Astrocyte of the spinal cord (primary cell): ENCODE data around the gene MTCL1.

Experiments
- DNase-seq: peaks from one replicate; pipeline ENCODE4 v3.0.0; 2011; ENCODE audit warnings: low read depth, low spot score
- H3K4me3 ChIP-seq: 2 replicates; pipeline ENCODE4 v1.5.1; 2011; ENCODE audit warnings: low read depth, mild to moderate bottlenecking, low read length, moderate library complexity
- in situ Hi-C: cut with HindIII; loops from 2 replicates; pipeline ENCODE4 v1.10.0; 2017; ENCODE audit warnings: low sequenced_read_pairs
- TF ChIP-seq, protein P1 (sequence below): IDR thresholded peaks from 2 replicates; pipeline ENCODE4 v1.5.1; 2012; ENCODE audit warnings: low read depth, mild to moderate bottlenecking, low read length, inconsistent platforms

The MTCL1 gene

DNA sequence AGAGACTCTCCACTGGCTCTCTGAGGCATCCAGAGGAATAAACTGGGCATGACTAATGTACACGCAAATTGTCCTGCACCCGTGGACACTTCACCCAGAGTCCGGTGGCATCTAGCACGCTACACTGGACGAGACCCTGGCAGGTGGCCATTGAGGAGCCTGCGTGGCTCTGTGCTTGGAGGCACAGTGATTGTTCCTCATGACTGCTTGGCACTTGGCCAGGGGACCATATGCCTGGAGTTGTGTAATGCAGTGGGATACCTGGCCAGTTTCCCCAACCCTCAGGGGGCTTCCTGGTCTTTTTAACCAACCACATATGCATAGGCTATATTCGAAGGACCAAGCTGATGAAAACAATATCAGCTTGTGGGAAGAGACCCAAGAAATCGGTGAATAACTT is 66.6 kb downstream of the MTCL1 start:
- in situ Hi-C loops: no loop called here
- TF ChIP-seq, protein P1, sequence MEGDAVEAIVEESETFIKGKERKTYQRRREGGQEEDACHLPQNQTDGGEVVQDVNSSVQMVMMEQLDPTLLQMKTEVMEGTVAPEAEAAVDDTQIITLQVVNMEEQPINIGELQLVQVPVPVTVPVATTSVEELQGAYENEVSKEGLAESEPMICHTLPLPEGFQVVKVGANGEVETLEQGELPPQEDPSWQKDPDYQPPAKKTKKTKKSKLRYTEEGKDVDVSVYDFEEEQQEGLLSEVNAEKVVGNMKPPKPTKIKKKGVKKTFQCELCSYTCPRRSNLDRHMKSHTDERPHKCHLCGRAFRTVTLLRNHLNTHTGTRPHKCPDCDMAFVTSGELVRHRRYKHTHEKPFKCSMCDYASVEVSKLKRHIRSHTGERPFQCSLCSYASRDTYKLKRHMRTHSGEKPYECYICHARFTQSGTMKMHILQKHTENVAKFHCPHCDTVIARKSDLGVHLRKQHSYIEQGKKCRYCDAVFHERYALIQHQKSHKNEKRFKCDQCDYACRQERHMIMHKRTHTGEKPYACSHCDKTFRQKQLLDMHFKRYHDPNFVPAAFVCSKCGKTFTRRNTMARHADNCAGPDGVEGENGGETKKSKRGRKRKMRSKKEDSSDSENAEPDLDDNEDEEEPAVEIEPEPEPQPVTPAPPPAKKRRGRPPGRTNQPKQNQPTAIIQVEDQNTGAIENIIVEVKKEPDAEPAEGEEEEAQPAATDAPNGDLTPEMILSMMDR: no peak
- no peak overlapping the region for H3K4me3 ChIP-seq
- DNase-seq: no peak

- DNase-seq: no peak
- H3K4me3 ChIP-seq: no peak overlapping the region
- TF ChIP-seq, protein P1: no peak
- in situ Hi-C loops: no loop called here
Measured at GRCh38 chr18:8773980-8774379, 68.6 kb downstream of the MTCL1 start.

DNA sequence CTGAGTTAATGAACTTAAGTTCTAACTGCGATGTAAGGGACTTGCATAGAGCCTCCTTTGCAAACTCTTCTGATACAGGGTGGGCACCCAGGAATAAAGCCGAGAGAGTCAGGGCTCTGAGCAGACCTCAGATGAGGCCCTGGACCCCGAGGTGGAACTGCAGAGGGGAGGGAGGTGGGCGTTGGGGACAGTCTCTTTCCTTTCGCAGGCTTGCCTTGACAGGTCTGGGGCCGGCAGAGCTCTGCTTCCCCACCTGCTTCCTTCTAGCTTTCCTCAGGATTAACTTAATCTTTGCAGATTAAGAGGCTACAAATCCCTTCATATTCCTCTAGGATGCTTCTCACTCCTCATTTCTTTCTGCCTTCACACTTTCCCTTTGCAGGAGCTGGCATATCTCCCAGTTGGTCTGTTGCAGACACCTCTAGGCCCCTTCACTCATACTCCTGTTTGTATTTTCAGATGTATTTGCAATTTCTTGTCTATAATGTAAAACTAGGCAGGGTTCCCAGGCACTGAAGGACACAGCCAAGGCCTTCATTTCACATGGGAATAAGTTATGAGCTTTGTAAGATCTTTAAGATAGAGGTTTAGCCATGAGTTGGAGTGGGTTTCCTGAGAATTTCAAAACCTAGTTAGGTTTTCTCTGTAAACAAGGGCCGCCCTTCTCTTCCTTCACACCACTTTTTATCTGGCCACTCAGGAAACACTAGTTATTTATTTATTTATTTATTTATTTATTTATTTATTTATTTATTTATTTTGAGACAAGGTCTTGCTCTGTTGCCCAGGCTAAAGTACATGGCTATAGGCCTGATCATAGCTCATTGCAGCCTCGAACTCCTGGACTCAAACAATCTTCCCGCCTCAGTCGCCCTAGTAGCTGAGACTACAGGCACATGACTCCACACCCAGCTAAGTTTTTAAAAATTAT is 70.9 kb downstream of the MTCL1 start:
- H3K4me3 ChIP-seq: no peak overlapping the region
- in situ Hi-C loops: no loop called here
- TF ChIP-seq, protein P1: no peak
- no peak for DNase-seq

DNA sequence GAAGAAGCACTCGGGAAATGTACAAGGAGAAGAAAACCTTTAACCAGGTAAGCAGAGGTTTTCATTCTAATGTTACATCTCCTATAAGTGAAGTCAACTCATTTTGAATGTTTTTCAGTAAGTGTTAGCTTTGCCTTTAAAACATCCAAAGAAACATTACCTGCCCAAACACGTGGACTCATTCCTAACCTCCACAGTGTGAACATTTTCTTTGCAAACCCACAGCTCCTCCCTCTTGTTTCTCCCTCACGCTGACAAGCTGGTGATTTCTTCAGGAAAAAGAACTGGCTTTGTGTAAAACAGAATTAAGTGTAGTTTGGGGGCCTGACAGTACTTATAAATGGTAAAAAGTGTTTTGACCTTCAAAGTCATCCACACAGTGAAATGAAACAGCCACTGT is 72.5 kb downstream of the MTCL1 start:
- in situ Hi-C loops: no loop called here
- H3K4me3 ChIP-seq: no peak overlapping the region
- DNase-seq: no peak
- TF ChIP-seq, protein P1: no peak

GRCh38 chr18:8778386-8778785 is 73.0 kb downstream of the MTCL1 start:
- in situ Hi-C loops: no loop called here
- DNase-seq: no peak
- TF ChIP-seq, protein P1: no peak
- no peak overlapping the region for H3K4me3 ChIP-seq

DNA sequence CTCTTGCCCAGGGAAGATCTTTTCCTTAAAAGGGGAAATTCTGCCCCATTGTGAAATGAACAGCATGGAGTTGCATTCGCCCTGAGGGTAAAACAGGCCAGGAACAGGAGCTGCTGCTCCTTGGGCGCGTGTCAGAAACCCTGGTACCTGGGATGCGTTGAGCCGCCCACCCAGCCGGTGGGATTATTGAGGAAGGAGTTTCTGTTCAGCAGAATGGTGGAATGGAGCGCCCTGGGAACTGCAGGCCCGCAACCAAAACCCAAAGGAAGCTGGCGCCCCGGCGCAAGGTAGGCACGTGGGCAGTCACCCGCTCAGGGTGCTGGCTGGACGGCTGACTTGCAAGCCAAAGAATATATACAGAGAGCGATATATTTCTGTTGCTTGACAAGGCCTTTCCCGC is 73.5 kb downstream of the MTCL1 start:
- no peak for DNase-seq
- TF ChIP-seq, protein P1: no peak
- no peak overlapping the region for H3K4me3 ChIP-seq
- in situ Hi-C loops: no loop called here
